Left cardiac atrium (tissue), 4 donors: ENCODE measurements around the gene GADD45G. TPM values are rescaled to one million over a fixed set of nuclear protein-coding genes. Genes with fewer than 3 reads are reported as not detected.
A peak's percentile ranks its signal among the peaks of the same experiment; 100 is the strongest.

Experiments used
- ATAC-seq, 2 donors: fragments of 200-7000 bp; cut with Tn5 transposase; one replicate each; pipeline ENCODE4 v1.9.1; 2020; ENCODE audit warnings: mild to moderate bottlenecking in 2 of 2, moderate library complexity in 2 of 2
- DNase-seq: peaks from one replicate; pipeline ENCODE4 v3.0.0-alpha.2; 2020
- intact Hi-C, 2 donors: fragments of 100-400 bp; cut with DNase I; formaldehyde crosslinking; loops; one replicate each; pipeline versions ENCODE4 v1.14.1 to v1.15.1; 2022 to 2023
- total RNA-seq, 2 donors: library from RNA; stranded (reverse); fragmentation: NEBNext Ultra II Directional; extraction: Animal tissue kit (Norgen Biotek cat#: 25700); gene quantifications; one replicate each; pipeline ENCODE4 v1.2.1, GENCODE V29; 2021
- donor health status: DM: no; HTN: yes; CAD: no.
- donor health status: DM: no; HTN: yes; CAD: no; lungs with severe emphysema.
- donor health status: DM: yes; HTN: yes; CAD: no.
- donor health status: Dilated cardiomyopathy.

GADD45G gene
- total RNA-seq, 2 donors from 2014 or later = 107 to 128 TPM

DNA sequence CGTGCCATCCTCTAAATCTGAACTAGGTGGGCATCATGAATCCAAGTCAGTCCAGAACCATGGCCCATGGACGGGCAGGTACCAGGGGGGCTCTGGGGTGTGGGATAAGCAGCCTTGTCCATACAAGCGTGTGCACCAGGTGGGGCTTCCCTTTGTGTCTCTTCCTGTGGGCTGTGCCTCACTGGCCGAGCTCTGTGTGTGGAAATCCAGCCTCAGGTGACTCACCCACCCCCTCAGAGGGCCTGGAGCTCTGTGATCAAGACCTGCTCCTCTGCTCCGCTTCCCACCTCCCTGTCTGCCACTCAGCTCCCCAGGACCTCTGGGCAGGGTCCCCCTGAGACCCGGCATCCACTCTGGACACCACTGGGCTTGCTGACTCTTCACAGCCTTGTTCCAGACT, 33.0 kb downstream of the GADD45G start:
- no peak for DNase-seq
- intact Hi-C loops = no loop called here
- ATAC-seq = no peak

DNA sequence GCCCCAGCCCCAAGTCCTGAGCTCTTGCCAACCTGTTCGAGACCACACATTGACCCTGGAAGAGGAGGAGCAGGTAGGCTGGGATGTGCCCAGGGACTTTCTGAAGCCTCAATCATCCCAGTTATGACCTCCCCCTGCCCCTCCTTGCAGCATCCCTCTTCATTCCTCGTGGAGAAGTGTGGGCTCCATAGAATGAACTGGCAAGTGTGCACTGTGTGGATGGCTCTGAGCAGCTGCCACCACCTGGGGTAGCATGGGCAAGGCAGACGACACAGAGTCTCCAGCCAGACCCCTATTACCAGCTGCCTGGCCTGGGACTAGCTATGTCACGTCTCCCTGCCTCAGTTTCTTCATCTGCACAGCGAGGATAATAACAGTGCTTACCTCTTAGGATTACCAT, 33.5 kb downstream of the GADD45G start:
- intact Hi-C loops = no loop called here
- ATAC-seq (no peak), DNase-seq (no peak)

DNA sequence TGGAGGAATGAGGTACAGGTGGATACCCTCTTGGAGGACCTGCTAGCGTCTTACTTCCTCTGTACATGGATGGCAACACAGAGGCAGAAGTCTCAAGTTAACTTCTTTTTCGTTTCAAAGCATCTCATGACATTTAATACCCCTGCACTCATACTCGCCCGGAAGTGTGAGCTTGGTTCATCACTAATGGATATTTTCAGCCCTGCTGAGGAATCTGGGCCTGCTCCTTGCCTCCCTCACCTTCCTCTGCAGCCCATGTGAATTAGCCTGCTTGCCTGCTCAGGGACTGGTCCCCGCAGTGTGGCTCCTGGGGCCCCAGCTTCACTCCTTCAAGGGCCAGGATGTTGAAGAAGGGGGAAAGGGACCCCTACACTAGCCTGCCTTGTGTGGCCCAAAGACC, 34.1 kb downstream of the GADD45G start:
- intact Hi-C loops = no loop called here
- no peak for DNase-seq
- no peak for ATAC-seq

- intact Hi-C loops = no loop called here
- ATAC-seq (peak; percentile 73 to 89), DNase-seq (peak; percentile 79)
These were observed 34.6 kb downstream of the GADD45G start for GRCh38 chr9:89639367-89639795.

DNA sequence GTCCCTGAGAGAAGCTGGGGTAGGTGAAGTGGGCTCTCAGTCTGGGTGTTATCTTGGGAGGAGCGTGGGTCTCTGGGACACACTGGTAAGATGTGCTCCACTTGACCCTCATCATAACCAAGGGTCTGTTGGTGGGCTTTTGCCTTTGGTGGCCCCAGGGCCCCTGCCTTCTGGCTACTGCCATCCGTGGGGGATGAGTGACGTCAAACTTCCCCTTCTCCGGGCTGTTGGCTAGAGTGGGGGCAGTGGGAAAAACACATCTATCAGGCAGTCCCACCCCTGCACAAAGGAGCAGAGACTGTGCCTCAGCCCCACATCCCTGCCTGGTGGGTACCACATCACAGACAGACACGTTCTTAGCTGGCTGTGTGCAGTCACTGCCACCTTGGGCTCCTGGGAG, 35.1 kb downstream of the GADD45G start:
- DNase-seq = no peak
- no peak for ATAC-seq
- intact Hi-C loops = no loop called here

GRCh38 chr9:89640361-89640760, 35.5 kb downstream of the GADD45G start:
- ATAC-seq (peak; percentile 8 to 54), DNase-seq (peak; percentile 46)
- intact Hi-C loops = no loop called here

- ATAC-seq (no peak), DNase-seq (no peak)
- intact Hi-C loops = no loop called here
These were observed 36.0 kb downstream of the GADD45G start for GRCh38 chr9:89640801-89641200.

GRCh38 chr9:89641980-89642379, 37.2 kb downstream of the GADD45G start:
- no peak for DNase-seq
- intact Hi-C loops = no loop called here
- ATAC-seq = no peak

DNA sequence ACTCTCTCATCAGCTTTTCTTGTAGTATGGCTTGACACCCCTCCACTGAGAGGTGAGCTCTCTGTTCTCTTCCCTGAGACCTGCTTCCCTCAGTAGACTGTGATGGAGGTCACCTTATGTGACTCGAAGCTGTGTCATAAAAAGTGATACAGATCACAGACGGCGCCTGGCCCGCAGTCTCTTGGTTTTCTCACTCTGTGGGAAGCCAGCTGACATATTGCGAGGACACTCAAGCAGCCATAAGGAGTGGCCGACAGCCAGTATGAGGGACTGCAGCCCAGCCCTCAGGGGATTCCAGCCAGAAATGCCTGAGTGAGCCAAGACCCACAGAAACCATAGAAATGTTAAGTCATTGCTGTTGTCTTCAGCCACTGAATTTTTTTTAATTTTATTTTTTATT, 38.0 kb downstream of the GADD45G start:
- DNase-seq (no peak), ATAC-seq (no peak)
- intact Hi-C loops = no loop called here

DNA sequence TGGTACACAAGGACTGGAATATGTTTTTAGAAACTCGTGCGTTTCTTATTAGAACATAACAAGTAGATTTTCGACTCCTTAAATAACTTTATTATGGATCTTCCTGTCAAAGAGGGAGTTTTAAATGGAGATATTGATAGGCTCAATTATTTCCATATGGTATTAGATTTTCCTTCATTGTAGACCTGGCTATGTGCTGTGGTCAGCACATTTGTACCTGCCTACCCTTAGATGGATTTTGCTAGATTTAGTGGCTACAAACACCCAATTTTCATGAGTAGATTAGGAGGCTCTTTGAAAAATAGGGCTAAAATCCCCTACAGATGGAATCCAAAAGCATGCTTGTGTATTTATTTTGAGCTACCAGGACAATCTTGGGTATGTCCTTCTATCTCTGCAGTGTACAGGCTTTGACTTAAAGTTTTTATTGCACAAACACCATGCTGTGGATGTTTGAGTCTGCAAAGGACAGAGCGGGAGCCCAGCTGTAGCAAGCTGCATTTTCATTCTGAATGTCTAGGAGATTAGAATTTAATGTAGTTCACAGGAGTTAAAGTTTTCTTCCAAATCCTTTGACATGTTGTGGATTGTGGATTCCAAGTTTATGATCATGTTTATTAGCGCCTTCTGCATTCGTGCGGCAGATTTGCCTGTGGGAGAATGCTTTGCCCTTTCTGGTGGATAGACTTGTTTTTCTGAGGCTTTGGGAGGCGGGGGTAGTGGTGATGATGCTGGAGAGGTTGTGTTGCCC, 41.6 kb downstream of the GADD45G start:
- intact Hi-C loops = no loop called here
- DNase-seq = no peak
- ATAC-seq = no peak

GRCh38 chr9:89647366-89648128, 42.7 kb downstream of the GADD45G start:
- ATAC-seq (no peak), DNase-seq (no peak)
- intact Hi-C loops = no loop called here

- DNase-seq (no peak), ATAC-seq (no peak)
- intact Hi-C loops = no loop called here
These were observed 43.6 kb downstream of the GADD45G start for GRCh38 chr9:89648247-89649000.

GRCh38 chr9:89649039-89649691, 44.4 kb downstream of the GADD45G start:
- ATAC-seq (no peak), DNase-seq (no peak)
- intact Hi-C loops = no loop called here

DNA sequence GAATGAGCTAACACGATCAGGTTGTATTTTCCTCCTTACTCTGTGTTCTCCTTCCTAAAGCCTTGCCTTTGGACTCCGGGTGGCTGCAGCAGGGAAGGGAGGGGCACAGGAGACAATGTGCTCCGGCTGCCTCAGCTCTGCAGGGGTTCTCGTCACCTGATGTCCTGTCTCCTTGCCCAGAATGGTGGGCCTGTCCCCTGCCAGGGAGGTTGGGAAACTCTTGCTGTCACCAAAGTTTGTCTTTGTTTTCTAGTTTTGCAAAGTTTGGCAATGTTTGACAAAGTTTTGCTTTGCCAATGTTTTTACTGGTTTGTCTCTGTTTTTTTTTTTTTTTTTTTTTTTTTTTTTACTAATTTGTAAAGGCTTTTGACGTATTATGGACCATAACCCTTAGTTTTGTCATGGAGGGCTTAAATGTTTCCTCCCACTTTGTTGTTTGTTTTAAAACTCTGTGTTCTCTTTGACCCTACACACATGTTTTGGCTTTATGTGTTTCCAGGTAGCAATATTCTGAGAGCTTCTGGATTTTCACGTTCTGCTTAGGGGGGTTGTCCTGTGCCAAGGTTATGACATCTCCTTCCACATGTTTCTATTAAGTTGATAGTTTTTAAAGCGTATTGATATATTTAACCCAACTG, 49.3 kb downstream of the GADD45G start:
- no peak for DNase-seq
- peak in 1 of 2 donors; percentile 42 for ATAC-seq
- intact Hi-C loops = no loop called here

DNA sequence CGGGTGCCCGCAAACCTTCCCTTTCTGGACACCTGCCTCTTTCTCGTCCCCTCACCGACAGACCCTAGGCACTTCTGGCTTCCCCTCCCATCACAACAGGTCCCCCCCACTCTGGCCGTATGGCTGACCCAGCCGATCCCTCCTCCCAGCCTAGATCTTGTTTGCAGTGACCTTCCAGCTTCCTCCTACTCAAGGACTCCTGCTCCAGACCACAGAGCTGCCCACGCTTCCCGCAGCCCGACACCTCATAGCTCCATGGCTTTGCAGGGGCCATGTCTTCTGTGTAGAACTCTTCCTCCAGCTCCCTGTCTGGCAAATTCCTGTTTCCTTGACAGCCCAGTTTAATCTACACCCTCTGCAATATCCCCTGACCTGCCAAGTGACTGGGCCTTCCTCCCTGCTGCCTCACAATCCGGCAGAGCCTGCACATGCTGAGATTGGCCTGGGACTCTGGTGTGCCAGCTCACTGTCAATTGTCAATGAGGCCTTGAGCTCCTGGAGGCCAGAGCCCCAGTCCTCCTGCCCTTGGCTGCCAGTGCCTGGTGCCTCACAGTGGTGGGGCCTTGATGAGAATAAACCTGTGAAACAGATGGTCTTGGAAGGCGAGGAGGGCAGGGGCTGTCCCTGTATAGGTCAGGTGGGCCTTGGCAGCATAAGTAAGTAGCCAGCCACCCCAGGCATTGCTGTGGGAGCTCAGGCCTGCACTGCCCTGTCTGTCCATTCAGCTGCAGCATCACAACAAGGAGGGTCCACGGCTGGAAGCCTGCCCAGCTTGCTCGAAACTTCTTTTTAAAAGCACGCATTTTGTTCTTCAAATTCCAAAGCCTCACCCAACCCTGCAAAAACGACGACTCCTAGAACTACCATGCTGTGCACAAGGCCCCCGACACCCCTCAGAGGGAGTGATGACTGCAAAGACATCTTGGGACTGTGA, 50.5 kb downstream of the GADD45G start:
- ATAC-seq (peak; percentile 15 to 36), DNase-seq (no peak)
- intact Hi-C loops = no loop called here
